ENCODE data around the gene IGF2BP3. TPM values are rescaled to one million over a fixed set of nuclear protein-coding genes. Genes with fewer than 3 reads are reported as not detected.

Gene IGF2BP3
- total RNA-seq, 1 experiment from 2014 or later, result 139 TPM

DNA sequence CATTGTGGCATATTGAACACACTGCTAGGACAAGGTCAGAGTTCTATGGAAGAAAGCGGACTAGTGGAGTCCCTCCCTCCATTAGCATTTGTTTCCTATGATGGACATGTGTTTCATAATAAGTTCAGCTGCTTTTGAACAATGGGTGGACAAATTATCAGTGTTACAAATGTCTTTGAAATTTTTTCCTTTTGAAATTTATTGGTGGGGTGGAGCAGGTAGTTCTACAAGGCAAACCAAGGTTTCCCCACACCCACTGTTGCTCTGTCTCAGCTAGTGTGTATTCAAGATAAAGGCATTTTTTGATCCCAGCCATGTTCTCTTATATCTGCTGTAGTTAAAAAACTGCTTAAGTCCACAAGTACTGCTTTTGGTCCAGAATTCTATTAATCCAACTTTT lies 91.3 kb downstream of the IGF2BP3 start:
- intact Hi-C loops (cut with micrococcal nuclease; ENCODE audit: unreplicated experiment), result no loop called here
- POLR2A ChIA-PET (ENCODE audit: unreplicated experiment), result no interaction called here
- CTCF ChIA-PET, result interaction anchor here (0.6 kb wide), 1 partner anchor 117 kb away, joined by 3 read pairs; no protein-coding TSS in a partner anchor
- Histone ChIP-seq H3K27ac (no peak overlapping the region), H3F3A (ENCODE audit: insufficient read depth, low read depth) (peaks cover 26% of the 10 kb centered on the region), H3K9me3 (ENCODE audit: insufficient read depth, low read depth) (no peaks in the 10 kb centered on the region), H4K20me1 (ENCODE audit: insufficient read depth) (peaks cover 15% of the 10 kb centered on the region), H3K27me3 (ENCODE audit: insufficient read depth, low read depth) (no peaks in the 10 kb centered on the region), H3K9me2 (ENCODE audit: insufficient read depth) (no peaks in the 10 kb centered on the region), H3K4me2 (no peak overlapping the region), H3K79me2 (ENCODE audit: low read depth) (peaks cover 96% of the 10 kb centered on the region), H3K4me1 (replicated peaks; ENCODE audit: insufficient read depth) (peaks cover 21% of the 10 kb centered on the region), H2AFZ (no peak overlapping the region), H3K4me3 (no peak overlapping the region), H3K36me3 (ENCODE audit: low read depth) (peaks cover 9% of the 10 kb centered on the region)
- no peak for DNase-seq
- BruUV-seq (replicated peaks), result no TSS peak
- TF ChIP-seq, protein P1, sequence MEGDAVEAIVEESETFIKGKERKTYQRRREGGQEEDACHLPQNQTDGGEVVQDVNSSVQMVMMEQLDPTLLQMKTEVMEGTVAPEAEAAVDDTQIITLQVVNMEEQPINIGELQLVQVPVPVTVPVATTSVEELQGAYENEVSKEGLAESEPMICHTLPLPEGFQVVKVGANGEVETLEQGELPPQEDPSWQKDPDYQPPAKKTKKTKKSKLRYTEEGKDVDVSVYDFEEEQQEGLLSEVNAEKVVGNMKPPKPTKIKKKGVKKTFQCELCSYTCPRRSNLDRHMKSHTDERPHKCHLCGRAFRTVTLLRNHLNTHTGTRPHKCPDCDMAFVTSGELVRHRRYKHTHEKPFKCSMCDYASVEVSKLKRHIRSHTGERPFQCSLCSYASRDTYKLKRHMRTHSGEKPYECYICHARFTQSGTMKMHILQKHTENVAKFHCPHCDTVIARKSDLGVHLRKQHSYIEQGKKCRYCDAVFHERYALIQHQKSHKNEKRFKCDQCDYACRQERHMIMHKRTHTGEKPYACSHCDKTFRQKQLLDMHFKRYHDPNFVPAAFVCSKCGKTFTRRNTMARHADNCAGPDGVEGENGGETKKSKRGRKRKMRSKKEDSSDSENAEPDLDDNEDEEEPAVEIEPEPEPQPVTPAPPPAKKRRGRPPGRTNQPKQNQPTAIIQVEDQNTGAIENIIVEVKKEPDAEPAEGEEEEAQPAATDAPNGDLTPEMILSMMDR (conservative IDR thresholded peaks at IDR 0.05), result no peak
- TF ChIP-seq EZH2 (IDR thresholded peaks at IDR 0.05; ENCODE audit: low read depth), result no peak

DNA sequence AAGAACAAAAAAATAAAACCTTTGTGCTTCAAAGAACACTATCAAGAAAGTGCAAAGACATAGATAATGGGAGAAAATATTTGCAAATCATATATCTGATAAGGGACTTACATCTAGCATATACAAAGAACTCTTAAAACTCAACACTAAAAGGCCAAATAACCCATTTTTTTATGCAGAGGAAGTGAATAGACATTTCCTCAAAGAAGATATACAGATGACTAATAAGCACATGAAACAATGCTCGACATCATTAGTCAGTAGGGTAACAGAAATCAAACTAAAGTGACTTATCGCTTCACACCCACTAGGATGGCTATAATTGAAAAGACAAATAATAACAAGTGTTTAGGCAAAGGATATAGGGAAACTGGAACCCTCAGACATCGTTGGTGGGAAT lies 93.2 kb downstream of the IGF2BP3 start:
- Histone ChIP-seq H2AFZ (no peak overlapping the region), H3K79me2 (ENCODE audit: low read depth) (peaks cover 96% of the 10 kb centered on the region), H3K4me1 (replicated peaks; ENCODE audit: insufficient read depth) (peaks cover 15% of the 10 kb centered on the region), H3K36me3 (ENCODE audit: low read depth) (peaks cover 4% of the 10 kb centered on the region; the same call in 1 of the 2 replicates), H3K4me3 (no peak overlapping the region), H4K20me1 (ENCODE audit: insufficient read depth) (peaks cover 23% of the 10 kb centered on the region), H3K27me3 (ENCODE audit: insufficient read depth, low read depth) (no peaks in the 10 kb centered on the region), H3K9me3 (ENCODE audit: insufficient read depth, low read depth) (no peaks in the 10 kb centered on the region), H3K27ac (peak overlapping the region; percentile 32), H3K9me2 (ENCODE audit: insufficient read depth) (no peaks in the 10 kb centered on the region), H3F3A (ENCODE audit: insufficient read depth, low read depth) (peaks cover 23% of the 10 kb centered on the region), H3K4me2 (no peak overlapping the region)
- CTCF ChIA-PET, result no interaction called here
- intact Hi-C loops (cut with micrococcal nuclease; ENCODE audit: unreplicated experiment), result no loop called here
- TF ChIP-seq, protein P1 (conservative IDR thresholded peaks at IDR 0.05), result no peak
- TF ChIP-seq EZH2 (IDR thresholded peaks at IDR 0.05; ENCODE audit: low read depth), result no peak
- peak in 1 of 2 experiments; percentile 62 for DNase-seq
- POLR2A ChIA-PET (ENCODE audit: unreplicated experiment), result no interaction called here
- BruUV-seq (replicated peaks), result no TSS peak

GRCh38 chr7:23373151-23374004 lies 96.9 kb downstream of the IGF2BP3 start:
- Histone ChIP-seq H3F3A (ENCODE audit: insufficient read depth, low read depth) (peaks cover 25% of the 10 kb centered on the region), H3K36me3 (ENCODE audit: low read depth) (no peaks in the 10 kb centered on the region; the same call in 1 of the 2 replicates), H3K27me3 (ENCODE audit: insufficient read depth, low read depth) (no peaks in the 10 kb centered on the region), H2AFZ (no peak overlapping the region), H3K27ac (no peak overlapping the region), H3K4me2 (no peak overlapping the region), H3K9me3 (ENCODE audit: insufficient read depth, low read depth) (no peaks in the 10 kb centered on the region), H3K9me2 (ENCODE audit: insufficient read depth) (no peaks in the 10 kb centered on the region), H3K79me2 (ENCODE audit: low read depth) (peaks cover 99% of the 10 kb centered on the region), H4K20me1 (ENCODE audit: insufficient read depth) (peaks cover 40% of the 10 kb centered on the region), H3K4me1 (replicated peaks; ENCODE audit: insufficient read depth) (peaks cover 15% of the 10 kb centered on the region), H3K4me3 (no peak overlapping the region)
- CTCF ChIA-PET, result no interaction called here
- POLR2A ChIA-PET (ENCODE audit: unreplicated experiment), result no interaction called here
- BruUV-seq (replicated peaks), result no TSS peak
- intact Hi-C loops (cut with micrococcal nuclease; ENCODE audit: unreplicated experiment), result no loop called here
- TF ChIP-seq EZH2 (IDR thresholded peaks at IDR 0.05; ENCODE audit: low read depth), result no peak
- TF ChIP-seq, protein P1 (conservative IDR thresholded peaks at IDR 0.05), result no peak
- DNase-seq, result no peak

All from PC-9 (cell line).